Measurements from ENCODE around the gene LRP4.
"Not testable (repeated sequence)": the region's sequence is repeated elsewhere in the genome, so short reads cannot be mapped to it uniquely, and the experiment has no call there.

DNA sequence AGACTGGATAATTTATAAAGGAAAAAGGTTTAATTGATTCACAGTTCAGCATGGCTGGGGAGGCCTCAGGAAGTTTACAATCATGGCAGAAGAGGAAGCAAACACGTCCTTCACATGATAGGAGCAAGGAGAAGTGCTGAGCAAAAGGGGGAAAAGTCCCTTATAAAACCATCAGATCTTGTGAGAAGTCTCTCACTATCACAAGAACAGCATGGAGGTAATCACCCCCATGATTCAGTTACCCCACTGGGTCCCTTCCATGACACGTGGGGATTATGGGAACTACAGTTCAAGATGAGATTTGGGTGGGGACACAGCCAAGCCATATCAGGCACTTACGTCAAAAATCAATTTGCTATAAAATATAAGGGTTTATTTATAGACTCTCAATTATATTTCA, 43.5 kb upstream of the LRP4 start:
- TF ChIP-seq POLR2A (IDR thresholded peaks at IDR 0.05; ENCODE audit: low read depth, low read length); MXI1 (IDR thresholded peaks at IDR 0.05; ENCODE audit: borderline replicate concordance, low read depth, low read length); RFX5 (IDR thresholded peaks at IDR 0.05; ENCODE audit: low read depth, low read length); BHLHE40 (IDR thresholded peaks at IDR 0.05; ENCODE audit: low read depth, low read length); NFE2L2 (IDR thresholded peaks at IDR 0.05; ENCODE audit: low read depth, low read length); RCOR1 (IDR thresholded peaks at IDR 0.05; ENCODE audit: insufficient replicate concordance, low read length): not testable (repeated sequence)
- TF ChIP-seq, protein P1, sequence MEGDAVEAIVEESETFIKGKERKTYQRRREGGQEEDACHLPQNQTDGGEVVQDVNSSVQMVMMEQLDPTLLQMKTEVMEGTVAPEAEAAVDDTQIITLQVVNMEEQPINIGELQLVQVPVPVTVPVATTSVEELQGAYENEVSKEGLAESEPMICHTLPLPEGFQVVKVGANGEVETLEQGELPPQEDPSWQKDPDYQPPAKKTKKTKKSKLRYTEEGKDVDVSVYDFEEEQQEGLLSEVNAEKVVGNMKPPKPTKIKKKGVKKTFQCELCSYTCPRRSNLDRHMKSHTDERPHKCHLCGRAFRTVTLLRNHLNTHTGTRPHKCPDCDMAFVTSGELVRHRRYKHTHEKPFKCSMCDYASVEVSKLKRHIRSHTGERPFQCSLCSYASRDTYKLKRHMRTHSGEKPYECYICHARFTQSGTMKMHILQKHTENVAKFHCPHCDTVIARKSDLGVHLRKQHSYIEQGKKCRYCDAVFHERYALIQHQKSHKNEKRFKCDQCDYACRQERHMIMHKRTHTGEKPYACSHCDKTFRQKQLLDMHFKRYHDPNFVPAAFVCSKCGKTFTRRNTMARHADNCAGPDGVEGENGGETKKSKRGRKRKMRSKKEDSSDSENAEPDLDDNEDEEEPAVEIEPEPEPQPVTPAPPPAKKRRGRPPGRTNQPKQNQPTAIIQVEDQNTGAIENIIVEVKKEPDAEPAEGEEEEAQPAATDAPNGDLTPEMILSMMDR (conservative IDR thresholded peaks at IDR 0.05; ENCODE audit: low read depth, low read length) = not testable (repeated sequence)
- TF ChIP-seq, protein P2, sequence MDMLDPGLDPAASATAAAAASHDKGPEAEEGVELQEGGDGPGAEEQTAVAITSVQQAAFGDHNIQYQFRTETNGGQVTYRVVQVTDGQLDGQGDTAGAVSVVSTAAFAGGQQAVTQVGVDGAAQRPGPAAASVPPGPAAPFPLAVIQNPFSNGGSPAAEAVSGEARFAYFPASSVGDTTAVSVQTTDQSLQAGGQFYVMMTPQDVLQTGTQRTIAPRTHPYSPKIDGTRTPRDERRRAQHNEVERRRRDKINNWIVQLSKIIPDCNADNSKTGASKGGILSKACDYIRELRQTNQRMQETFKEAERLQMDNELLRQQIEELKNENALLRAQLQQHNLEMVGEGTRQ (IDR thresholded peaks at IDR 0.05; ENCODE audit: low read depth, low read length) = not testable (repeated sequence)
